ENCODE measurements around the gene KRT15.
"Not testable (repeated sequence)": the region's sequence is repeated elsewhere in the genome, so short reads cannot be mapped to it uniquely, and the experiment has no call there.

The KRT15 gene

DNA sequence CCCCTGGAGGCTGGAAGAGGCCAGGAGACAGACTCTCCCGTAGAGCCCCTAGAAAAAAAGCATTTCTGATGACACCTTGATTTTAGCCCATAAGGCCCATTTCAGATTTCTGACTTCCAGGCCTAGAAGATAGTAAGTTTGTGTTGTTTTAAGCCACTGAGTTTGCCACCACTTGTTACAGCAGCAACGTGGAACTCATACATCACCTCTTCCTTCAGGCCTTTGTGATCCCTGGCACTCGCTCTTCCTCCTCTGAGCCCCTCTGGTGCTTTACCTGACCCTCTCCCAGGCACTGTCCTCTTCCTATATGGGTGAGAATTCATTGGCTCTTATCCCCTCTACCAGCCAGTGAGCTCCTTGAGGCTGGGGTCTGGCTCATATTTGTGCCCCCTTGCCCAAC lies 28.1 kb upstream of the KRT15 start:
- TF ChIP-seq, protein P1, sequence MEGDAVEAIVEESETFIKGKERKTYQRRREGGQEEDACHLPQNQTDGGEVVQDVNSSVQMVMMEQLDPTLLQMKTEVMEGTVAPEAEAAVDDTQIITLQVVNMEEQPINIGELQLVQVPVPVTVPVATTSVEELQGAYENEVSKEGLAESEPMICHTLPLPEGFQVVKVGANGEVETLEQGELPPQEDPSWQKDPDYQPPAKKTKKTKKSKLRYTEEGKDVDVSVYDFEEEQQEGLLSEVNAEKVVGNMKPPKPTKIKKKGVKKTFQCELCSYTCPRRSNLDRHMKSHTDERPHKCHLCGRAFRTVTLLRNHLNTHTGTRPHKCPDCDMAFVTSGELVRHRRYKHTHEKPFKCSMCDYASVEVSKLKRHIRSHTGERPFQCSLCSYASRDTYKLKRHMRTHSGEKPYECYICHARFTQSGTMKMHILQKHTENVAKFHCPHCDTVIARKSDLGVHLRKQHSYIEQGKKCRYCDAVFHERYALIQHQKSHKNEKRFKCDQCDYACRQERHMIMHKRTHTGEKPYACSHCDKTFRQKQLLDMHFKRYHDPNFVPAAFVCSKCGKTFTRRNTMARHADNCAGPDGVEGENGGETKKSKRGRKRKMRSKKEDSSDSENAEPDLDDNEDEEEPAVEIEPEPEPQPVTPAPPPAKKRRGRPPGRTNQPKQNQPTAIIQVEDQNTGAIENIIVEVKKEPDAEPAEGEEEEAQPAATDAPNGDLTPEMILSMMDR (IDR thresholded peaks at IDR 0.05; ENCODE audit: low read depth, low read length) = no peak
- Histone ChIP-seq H3K9me3 (0 out of 2 replicates have a peak, but pooled peaks cover 2% of the 10 kb centered on the region), H3K36me3 (no peaks in the 10 kb centered on the region), H3K27me3 (no peaks in the 10 kb centered on the region), H3K4me3 (ENCODE audit: low read depth, low read length) (no peak overlapping the region), H3K4me1 (peaks cover 19% of the 10 kb centered on the region)
- no peak for DNase-seq

DNA sequence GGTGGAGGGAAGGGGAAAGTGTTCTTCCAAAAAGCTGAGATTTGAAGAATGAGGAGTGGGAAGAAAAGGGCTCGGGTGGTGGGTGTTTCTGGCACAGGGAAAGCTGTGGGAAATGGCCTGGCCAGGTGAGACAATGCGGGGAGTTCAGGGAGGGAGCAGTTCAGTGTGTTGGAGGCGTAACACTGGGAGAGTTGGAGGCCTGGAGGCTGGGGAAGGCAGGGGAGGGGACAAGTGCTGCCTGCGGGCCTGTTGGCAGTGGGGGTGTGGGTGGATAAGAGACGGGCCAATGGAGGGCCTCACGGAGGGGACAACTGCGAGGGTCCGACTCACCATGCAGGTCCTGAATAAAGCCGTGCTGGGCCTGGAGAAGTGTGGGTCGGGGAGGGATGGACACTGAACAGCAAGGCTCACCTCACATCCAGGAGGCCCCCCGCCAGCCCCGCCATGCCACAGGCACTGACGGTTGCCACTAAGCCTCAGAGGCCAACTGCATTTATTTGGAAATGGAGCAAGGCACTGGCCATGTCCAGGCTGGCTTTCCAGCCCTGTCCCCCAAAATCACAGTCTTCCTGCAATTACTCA lies 27.2 kb upstream of the KRT15 start:
- no peak for DNase-seq
- Histone ChIP-seq H3K9me3 (0 out of 2 replicates have a peak, but pooled peaks cover 2% of the 10 kb centered on the region), H3K27me3 (no peaks in the 10 kb centered on the region), H3K36me3 (no peaks in the 10 kb centered on the region), H3K4me1 (peaks cover 19% of the 10 kb centered on the region), H3K4me3 (ENCODE audit: low read depth, low read length) (no peak overlapping the region)
- TF ChIP-seq, protein P1 (IDR thresholded peaks at IDR 0.05; ENCODE audit: low read depth, low read length) = no peak

DNA sequence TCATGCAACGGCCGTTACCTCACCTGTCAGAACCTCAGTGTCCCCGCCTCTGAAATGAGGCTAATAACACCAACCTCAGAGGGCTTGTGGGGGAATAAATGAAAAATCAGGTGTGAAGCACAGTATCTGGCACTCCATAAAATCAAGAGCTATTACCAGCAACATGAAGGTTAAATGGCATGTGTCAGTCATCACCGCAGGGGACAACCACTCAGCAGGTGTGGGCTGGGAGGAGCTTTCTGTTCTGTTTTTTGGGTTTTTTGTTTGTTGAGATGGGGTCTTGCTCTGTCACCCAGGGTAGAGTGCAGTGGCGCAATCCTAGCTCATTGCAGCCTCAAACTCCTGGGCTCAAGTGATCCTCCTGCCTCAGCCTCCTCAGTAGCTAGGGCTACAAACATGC lies 26.2 kb upstream of the KRT15 start:
- peaks cover 19% of the 10 kb centered on the region for H3K4me1 ChIP-seq

DNA sequence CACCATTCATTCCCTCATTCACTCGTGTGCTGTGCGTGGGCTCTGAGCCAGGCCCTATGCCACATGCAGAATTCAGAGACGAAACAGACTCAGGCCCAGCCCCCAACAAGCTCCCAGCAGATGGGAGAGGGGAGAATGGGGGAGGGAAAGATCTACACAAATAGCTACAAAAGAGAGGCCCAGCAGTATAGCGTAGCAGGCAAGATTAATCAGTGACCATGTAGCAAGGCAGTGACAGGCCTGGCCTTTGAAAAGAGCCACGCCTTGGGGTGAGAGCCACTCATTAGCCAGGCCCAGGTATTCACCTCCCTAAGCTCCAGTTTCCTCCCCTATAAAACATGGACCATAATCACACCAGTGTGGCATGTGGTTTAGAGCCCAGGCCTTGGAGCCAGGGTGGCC lies 25.8 kb upstream of the KRT15 start:
- TF ChIP-seq, protein P1 (IDR thresholded peaks at IDR 0.05; ENCODE audit: low read depth, low read length) = no peak
- DNase-seq = peak; percentile 85
- H3K4me1 ChIP-seq = peaks cover 21% of the 10 kb centered on the region
- no peaks in the 10 kb centered on the region for H3K27me3 ChIP-seq
- H3K9me3 ChIP-seq = 0 out of 2 replicates have a peak, but pooled peaks cover 2% of the 10 kb centered on the region
- H3K36me3 ChIP-seq = no peaks in the 10 kb centered on the region
- H3K4me3 ChIP-seq (ENCODE audit: low read depth, low read length) = no peak overlapping the region

More for the DNA sequence above, 26.2 kb upstream of the KRT15 start:
- H3K27me3 ChIP-seq = no peaks in the 10 kb centered on the region
- H3K9me3 ChIP-seq = 0 out of 2 replicates have a peak, but pooled peaks cover 2% of the 10 kb centered on the region
- no peaks in the 10 kb centered on the region for H3K36me3 ChIP-seq
- no peak for DNase-seq
- no peak overlapping the region for H3K4me3 ChIP-seq (ENCODE audit: low read depth, low read length)
- TF ChIP-seq, protein P1 (IDR thresholded peaks at IDR 0.05; ENCODE audit: low read depth, low read length) = no peak

DNA sequence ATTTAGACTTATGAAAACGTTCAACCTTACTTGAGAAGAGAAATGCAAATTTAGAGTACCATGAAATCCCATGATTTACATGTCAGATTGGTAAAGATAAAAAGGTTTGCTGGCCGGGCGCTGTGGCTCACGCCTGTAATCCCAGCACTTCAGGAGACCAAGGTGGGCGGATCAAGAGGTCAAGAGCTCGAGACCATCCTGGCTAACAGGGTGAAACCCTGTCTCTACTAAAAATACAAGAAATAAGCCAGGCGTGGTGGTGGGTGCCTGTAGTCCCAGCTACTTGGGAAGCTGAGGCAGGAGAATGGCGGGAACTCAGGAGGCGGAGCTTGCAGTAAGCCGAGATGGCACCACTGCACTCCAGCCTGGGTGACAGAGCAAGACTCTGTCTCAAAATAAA lies 24.1 kb upstream of the KRT15 start:
- H3K4me1 ChIP-seq = peaks cover 24% of the 10 kb centered on the region
- H3K36me3 ChIP-seq; H3K4me3 ChIP-seq (ENCODE audit: low read depth, low read length); DNase-seq; H3K27me3 ChIP-seq; H3K9me3 ChIP-seq: not testable (repeated sequence)

DNA sequence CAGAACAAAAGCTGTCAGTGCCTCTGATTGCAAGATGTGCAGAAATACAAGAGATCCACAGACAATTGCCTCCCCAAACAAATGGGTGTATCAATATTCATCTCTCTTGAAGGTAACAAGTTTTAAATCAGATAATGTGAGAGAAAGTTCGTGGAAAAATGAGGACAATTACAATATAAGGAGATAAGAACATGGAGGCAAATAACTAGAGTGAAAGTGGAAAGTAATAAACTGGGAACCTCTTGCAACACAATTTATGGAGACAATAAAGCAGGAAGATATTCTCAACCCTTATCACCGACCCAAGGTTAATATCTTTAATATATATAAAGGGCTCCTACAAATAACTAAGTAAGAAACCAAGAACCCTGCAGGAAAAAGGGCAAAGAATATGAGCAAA lies 23.7 kb upstream of the KRT15 start:
- H3K27me3 ChIP-seq = no peaks in the 10 kb centered on the region
- H3K4me1 ChIP-seq = peaks cover 25% of the 10 kb centered on the region
- H3K4me3 ChIP-seq (ENCODE audit: low read depth, low read length) = no peak overlapping the region
- TF ChIP-seq, protein P1 (IDR thresholded peaks at IDR 0.05; ENCODE audit: low read depth, low read length) = no peak
- DNase-seq = no peak
- no peaks in the 10 kb centered on the region for H3K36me3 ChIP-seq
- H3K9me3 ChIP-seq = 0 out of 2 replicates have a peak, but pooled peaks cover 2% of the 10 kb centered on the region

All from BE2C (cell line).